ENCODE data around the gene NEK9. TPM values are rescaled to one million over a fixed set of nuclear protein-coding genes. Genes with fewer than 3 reads are reported as not detected.

NEK9 gene
- total RNA-seq, 1 donor from 2014 or later = 68.8 TPM

DNA sequence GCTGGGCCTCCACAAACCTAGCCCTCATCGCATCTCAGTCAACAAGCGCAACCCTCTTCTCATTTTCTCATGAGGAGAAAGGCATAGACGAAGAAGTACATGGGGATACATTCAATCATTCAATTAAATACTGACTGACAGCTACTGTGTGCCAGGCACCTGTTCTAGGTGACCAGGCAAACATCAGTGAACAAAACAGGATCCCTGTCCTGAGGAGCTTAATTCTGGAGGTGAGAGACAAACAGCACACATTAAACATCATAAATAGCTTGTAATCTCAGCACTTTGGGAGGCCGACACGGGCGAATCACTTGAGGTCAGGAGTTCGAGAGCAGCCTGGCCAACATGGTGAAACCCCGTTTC is 62.7 kb downstream of the NEK9 start:
- Mint-ChIP-seq H3K4me3 (peak overlapping the region; percentile 100), H3K36me3 (ENCODE audit: low read depth) (peaks cover 23% of the 10 kb centered on the region), H3K27me3 (no peaks in the 10 kb centered on the region), H3K9me3 (no peaks in the 10 kb centered on the region), H3K4me1 (peaks cover 33% of the 10 kb centered on the region), H3K27ac (peak overlapping the region; percentile 97)
- DNase-seq = no peak
- intact Hi-C loops (cut with micrococcal nuclease) = loop anchor here (2.0 to 10.0 kb wide), 2 partner anchors 63 to 199 kb away; partner anchors contain the start of gene NEK9

DNA sequence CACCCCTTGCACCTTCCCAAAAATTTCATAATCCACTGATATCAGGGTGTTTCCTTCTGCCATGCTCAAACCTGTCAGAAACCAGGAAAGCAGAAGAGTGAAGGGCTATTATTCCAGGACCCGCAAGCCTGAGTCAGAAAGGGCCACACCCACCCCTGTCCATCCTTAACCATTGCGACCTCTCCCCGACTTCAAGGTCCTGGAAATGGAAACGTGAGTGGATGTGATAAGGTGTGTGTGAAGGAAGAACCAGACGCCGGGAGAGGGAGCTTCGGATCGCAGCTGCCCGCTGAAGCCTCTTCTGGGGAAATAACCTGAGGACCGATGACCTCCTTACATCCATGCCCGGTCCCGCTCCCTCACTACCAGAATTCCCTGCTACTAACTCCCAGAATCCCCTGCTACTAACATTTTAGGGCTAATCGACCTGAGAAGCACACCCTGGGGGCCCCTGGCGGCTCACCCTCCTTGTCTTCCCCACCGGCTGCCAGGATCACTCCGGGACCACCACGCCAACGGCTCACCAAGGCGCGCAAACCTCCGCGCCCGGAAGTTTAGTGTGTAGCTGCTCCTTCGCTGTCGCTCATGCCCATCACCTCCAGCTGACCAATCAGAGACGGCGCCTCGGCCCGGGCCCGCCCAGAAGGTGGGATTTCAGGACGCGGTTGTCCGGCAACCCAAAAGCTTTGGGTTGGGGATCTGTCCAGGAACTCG is 63.2 kb downstream of the NEK9 start, which contains the start of gene ACYP1:
TSS of gene ACYP1 (minus strand) at position 534 of the 714 bp plus-strand sequence. CDS start at position 63, 471 bp downstream.
- DNase-seq = peak; percentile 98
- Mint-ChIP-seq H3K4me1 (peaks cover 33% of the 10 kb centered on the region), H3K9me3 (no peaks in the 10 kb centered on the region), H3K4me3 (peak within 1 kb of the TSS; percentile 100), H3K36me3 (ENCODE audit: low read depth) (peaks cover 25% of the 10 kb centered on the region), H3K27me3 (no peaks in the 10 kb centered on the region), H3K27ac (peak within 1 kb of the TSS; percentile 97)
- intact Hi-C loops (cut with micrococcal nuclease) = loop anchor here (2.0 to 10.0 kb wide), 2 partner anchors 63 to 199 kb away; partner anchors contain the start of gene NEK9

DNA sequence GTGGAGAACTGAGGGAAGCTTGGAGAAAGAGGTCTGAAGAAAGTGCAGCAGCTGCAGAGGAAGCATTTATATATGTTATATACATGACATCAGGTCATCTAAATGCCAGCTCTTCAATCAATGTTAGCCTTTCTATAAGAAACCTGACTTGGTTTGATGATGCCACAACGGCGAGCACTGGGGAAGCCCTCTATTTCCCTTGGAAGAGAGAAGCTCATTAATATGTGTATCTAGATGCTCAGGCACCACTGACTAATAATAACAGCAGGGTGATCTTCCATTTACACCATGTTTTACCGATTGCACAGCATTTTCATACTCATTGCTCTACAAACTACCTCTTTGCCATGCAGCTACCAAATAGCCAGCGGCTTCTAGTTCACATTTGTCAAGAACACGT is 63.8 kb downstream of the NEK9 start:
- peaks cover 33% of the 10 kb centered on the region for H3K4me1 Mint-ChIP-seq
- peak overlapping the region; percentile 100 for H3K4me3 Mint-ChIP-seq
- intact Hi-C loops (cut with micrococcal nuclease) = loop anchor here (10.0 kb wide), 1 partner anchor 198 kb away; no protein-coding TSS in a partner anchor
- H3K9me3 Mint-ChIP-seq = no peaks in the 10 kb centered on the region
- DNase-seq = peak; percentile 63
- H3K27me3 Mint-ChIP-seq = no peaks in the 10 kb centered on the region
- peak overlapping the region; percentile 97 for H3K27ac Mint-ChIP-seq
- H3K36me3 Mint-ChIP-seq (ENCODE audit: low read depth) = peaks cover 29% of the 10 kb centered on the region

DNA sequence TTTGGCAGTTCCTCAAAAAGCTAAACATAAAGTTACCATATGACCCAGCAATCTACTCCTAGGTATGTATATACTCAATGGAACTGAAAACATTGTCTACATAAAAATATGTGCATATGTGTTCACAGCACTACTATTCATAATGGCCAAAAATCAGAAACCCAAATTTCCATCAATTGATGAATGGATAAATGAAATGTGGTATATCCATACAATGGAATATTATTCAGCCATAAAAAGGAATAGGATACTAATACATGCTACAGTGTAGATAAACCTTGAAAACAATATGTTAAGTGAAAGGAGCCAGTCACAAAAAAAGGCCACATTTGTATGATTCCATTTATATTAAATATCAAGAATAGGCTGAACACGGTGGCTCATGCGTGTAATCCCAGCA is 66.4 kb downstream of the NEK9 start:
- Mint-ChIP-seq H3K27me3 (no peaks in the 10 kb centered on the region), H3K9me3 (no peaks in the 10 kb centered on the region)

DNA sequence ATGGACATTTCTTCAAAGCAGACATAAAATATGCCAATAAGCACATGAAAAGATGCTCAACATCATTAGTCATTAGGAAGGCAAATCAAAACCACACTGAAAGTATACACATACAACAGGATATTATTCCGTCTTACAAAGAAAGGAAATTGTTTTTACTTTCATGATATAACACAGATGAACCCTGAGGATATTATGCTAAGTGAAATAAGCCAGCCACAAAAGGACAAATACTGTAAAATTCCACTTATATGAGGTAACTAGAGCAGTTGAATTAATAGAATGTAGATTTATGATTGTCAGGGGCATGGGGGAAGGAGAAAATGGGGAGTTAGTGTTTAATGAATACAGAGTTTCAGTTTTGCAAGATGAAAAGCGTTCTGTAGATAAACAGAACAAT is 67.2 kb downstream of the NEK9 start:
- Mint-ChIP-seq H3K27ac (no peak overlapping the region), H3K4me1 (peaks cover 38% of the 10 kb centered on the region), H3K36me3 (ENCODE audit: low read depth) (peaks cover 43% of the 10 kb centered on the region), H3K27me3 (no peaks in the 10 kb centered on the region), H3K9me3 (no peaks in the 10 kb centered on the region), H3K4me3 (no peak overlapping the region)
- intact Hi-C loops (cut with micrococcal nuclease) = loop anchor here (10.0 kb wide), 1 partner anchor 195 kb away; no protein-coding TSS in a partner anchor
- DNase-seq = no peak

More for the DNA sequence above, 66.4 kb downstream of the NEK9 start:
- no peak for DNase-seq
- peaks cover 37% of the 10 kb centered on the region for H3K4me1 Mint-ChIP-seq
- peaks cover 41% of the 10 kb centered on the region for H3K36me3 Mint-ChIP-seq (ENCODE audit: low read depth)
- no peak overlapping the region for H3K27ac Mint-ChIP-seq
- H3K4me3 Mint-ChIP-seq = no peak overlapping the region
- intact Hi-C loops (cut with micrococcal nuclease) = loop anchor here (10.0 kb wide), 1 partner anchor 196 kb away; no protein-coding TSS in a partner anchor

DNA sequence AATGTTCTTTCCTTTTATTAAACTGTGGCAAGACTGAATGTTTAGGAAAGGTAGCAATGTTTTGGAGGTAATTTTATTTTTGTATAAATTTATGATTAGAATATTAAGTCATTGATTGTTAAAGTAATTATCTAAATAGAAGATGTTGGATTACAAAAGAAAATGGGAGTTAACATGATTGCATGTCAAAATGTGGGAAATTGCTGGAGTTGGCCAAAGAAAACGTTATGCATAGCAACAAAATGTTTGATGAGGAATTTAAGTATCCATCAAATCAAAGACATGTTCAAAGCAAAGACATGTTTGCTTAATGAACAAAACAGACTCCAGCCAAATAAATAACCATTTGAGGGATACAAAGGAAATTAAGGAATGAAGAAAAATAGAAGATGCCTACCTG is 72.4 kb downstream of the NEK9 start:
- H3K4me1 Mint-ChIP-seq = peaks cover 41% of the 10 kb centered on the region
- H3K4me3 Mint-ChIP-seq = no peak overlapping the region
- H3K27me3 Mint-ChIP-seq = no peaks in the 10 kb centered on the region
- no peak for DNase-seq
- intact Hi-C loops (cut with micrococcal nuclease) = no loop called here
- H3K27ac Mint-ChIP-seq = no peak overlapping the region
- no peaks in the 10 kb centered on the region for H3K9me3 Mint-ChIP-seq
- H3K36me3 Mint-ChIP-seq (ENCODE audit: low read depth) = peaks cover 43% of the 10 kb centered on the region

DNA sequence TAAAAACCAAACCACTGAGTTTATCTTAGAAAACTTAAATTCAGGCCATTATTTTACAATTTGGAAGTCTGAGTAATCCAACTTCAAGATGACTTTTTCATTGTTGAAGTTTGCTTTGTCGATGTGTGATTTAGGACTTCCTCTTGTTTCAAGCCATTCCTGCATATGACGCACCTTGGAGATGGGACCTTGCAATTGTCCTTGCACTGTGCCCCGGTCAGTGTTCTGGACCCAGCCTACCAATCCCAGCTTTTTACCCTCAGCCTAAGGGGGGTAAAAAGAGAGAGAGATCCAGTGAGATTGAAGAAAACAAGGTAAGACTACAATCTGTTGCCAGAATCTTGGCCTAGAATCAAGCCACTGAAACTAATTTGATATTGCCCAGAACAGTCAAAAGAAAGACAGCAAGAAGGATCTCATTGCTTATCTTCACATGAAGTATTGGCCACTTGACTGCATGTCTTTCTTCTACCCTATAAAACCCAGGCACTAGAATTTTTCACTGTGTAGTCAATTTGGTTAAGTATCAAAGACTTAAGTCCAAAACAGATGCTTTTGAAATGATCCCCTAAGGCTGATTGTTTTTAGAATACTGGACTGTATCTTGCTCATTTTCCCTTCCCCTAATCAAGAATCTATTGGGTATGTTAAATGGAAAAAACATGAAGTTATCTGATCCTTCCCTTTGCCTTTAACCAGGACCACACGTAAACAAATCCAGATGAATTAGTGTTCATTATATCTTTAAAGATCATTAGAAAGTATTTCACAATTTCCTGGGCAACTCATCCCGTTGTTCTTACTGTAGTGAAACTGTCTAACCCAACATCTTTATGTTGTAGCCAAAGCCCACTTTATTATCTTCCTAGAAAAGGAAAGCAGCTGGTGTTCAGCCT is 73.2 kb downstream of the NEK9 start:
- H3K4me1 Mint-ChIP-seq = peaks cover 41% of the 10 kb centered on the region
- peaks cover 43% of the 10 kb centered on the region for H3K36me3 Mint-ChIP-seq (ENCODE audit: low read depth)
- H3K4me3 Mint-ChIP-seq = no peak overlapping the region
- peak overlapping the region; percentile 71 for H3K27ac Mint-ChIP-seq
- no peak for DNase-seq
- H3K27me3 Mint-ChIP-seq = no peaks in the 10 kb centered on the region
- H3K9me3 Mint-ChIP-seq = no peaks in the 10 kb centered on the region
- intact Hi-C loops (cut with micrococcal nuclease) = no loop called here

DNA sequence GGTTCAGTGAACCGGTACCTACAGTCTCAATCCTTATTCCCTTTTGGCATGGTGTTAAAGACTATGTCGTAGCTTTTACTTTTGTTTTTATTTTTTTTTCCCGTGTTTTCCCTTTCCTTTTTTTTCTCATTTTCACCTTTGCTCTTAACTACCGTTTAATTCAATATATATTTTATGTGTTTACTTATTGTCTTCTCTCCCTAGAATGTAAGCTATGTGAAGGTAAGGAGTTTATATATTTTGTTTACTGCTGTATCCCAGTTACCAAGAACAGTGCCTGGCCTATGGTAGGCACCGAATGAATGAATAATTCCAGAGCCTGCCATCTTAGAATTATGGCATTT is 75.3 kb downstream of the NEK9 start:
- peak overlapping the region; percentile 97 for H3K27ac Mint-ChIP-seq
- intact Hi-C loops (cut with micrococcal nuclease) = loop anchor here (2.0 kb wide), 1 partner anchor 17 kb away; the partner anchor contains the start of gene ZC2HC1C
- H3K4me1 Mint-ChIP-seq = peaks cover 58% of the 10 kb centered on the region
- no peaks in the 10 kb centered on the region for H3K9me3 Mint-ChIP-seq
- DNase-seq = no peak
- peak overlapping the region; percentile 92 for H3K4me3 Mint-ChIP-seq
- H3K27me3 Mint-ChIP-seq = no peaks in the 10 kb centered on the region
- peaks cover 51% of the 10 kb centered on the region for H3K36me3 Mint-ChIP-seq (ENCODE audit: low read depth)

DNA sequence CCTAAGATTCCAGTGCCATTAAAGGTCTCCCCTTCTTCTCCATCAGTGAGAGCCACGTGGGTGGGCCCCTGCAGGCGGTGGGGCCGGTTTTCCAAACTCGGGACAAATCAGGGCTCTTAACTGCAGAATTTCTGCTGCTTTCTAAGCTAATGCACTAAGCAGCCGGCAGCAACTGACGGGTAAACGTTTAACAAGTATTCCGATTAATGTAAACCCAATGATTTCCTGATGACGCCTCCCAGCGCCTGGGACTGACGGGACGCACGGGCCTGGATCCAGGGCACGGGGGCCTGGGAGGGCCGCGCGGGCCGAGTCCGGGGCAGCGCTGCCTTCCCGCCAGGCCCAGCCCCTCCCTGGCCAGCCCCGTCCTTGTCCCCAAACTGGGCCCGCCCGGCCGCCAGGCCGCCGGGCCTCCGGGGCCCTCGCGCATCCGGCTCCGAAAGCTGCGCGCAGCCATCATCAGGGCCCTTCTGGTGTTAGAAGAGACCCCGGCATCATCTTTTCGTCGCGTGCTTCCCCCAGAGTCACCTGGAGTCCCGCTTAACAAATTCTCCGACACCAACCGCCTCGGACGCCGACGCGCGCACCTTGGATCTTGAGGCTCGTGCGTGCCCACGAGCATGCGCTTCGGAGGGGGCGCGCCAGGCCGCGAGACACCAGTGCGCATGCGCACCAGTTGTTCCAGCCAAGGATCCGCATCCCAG is 75.8 kb downstream of the NEK9 start, which contains the start of gene MLH3:
TSS of gene MLH3 (minus strand) at position 616 of the 704 bp plus-strand sequence. CDS start 1,812 bp downstream, outside the sequence.
- Mint-ChIP-seq H3K9me3 (no peaks in the 10 kb centered on the region), H3K4me3 (peak within 1 kb of the TSS; percentile 92), H3K36me3 (ENCODE audit: low read depth) (peaks cover 53% of the 10 kb centered on the region), H3K4me1 (peaks cover 60% of the 10 kb centered on the region), H3K27me3 (no peaks in the 10 kb centered on the region), H3K27ac (peak within 1 kb of the TSS; percentile 97)
- intact Hi-C loops (cut with micrococcal nuclease) = loop anchor here (2.0 kb wide), 1 partner anchor 18 kb away; the partner anchor contains the start of gene ZC2HC1C
- peak; percentile 94 for DNase-seq

DNA sequence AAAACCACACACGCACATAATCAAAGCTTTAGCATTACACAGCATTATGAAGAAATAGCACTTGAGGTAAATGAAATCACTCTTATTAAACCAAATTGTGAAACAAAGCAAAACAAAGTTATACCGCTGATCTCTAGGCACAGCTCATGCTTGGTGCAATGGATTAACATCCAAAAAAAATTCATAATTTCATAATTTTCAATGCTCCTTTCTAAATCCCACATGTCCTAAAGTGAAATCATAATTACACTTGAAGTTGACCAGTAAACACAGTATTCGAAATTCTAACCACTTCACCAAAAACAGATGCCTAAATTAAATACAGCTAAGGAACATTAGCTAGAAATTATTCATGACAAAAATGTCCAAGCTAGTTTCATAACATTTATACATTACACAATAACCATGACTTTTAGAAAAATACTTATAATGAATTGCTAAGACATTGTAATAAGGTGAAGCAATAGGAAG is 77.1 kb downstream of the NEK9 start:
- H3K9me3 Mint-ChIP-seq = no peaks in the 10 kb centered on the region
- peak overlapping the region; percentile 27 for H3K27ac Mint-ChIP-seq
- intact Hi-C loops (cut with micrococcal nuclease) = loop anchor here (2.0 to 5.0 kb wide), 2 partner anchors 19 to 37 kb away; partner anchors contain the start of gene ZC2HC1C
- peak overlapping the region; percentile 92 for H3K4me3 Mint-ChIP-seq
- peaks cover 64% of the 10 kb centered on the region for H3K4me1 Mint-ChIP-seq
- DNase-seq = no peak
- no peaks in the 10 kb centered on the region for H3K27me3 Mint-ChIP-seq
- peaks cover 49% of the 10 kb centered on the region for H3K36me3 Mint-ChIP-seq (ENCODE audit: low read depth)

DNA sequence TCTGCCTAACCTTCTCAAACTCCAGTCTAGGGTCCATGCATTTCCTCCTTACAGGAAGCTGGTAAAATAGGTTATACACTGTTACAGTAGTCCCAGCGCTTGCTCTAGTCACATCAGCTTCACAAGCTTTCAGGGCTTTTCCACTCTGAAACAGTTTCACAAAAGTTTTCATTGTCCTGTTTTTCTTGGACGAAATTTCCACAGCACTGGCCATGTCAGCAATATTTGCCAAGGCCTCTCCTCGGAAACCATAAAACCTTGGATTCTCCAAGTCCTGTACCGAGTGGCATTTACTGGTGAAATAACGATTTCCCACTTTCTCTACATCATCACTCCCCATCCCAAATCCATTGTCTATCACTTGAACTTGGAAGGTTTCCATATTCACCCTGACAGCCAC is 77.7 kb downstream of the NEK9 start:
- Mint-ChIP-seq H3K36me3 (ENCODE audit: low read depth) (peaks cover 51% of the 10 kb centered on the region), H3K4me3 (no peak overlapping the region), H3K4me1 (peaks cover 66% of the 10 kb centered on the region), H3K27ac (no peak overlapping the region), H3K27me3 (no peaks in the 10 kb centered on the region), H3K9me3 (no peaks in the 10 kb centered on the region)
- intact Hi-C loops (cut with micrococcal nuclease) = loop anchor here (5.0 kb wide), 1 partner anchor 37 kb away; no protein-coding TSS in a partner anchor
- DNase-seq = no peak

DNA sequence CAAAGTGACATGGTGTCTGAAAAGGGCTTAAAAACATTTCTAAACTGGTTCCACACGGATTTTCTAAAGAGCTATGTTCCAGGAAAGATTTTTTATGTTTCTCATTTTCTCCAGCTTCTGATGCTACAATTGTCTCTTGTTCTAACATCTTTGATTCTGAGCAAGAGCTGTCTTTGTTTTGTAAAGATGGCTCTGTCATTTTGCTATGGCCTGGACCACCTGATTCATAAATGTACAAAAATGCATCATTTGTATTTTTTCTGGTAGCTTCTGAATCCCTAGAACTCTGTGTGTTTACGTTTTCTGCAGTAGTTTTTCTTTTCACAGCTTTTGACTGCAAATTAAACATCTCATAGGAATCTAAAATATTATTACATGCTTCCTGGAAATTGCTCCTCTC is 78.7 kb downstream of the NEK9 start:
- no peaks in the 10 kb centered on the region for H3K27me3 Mint-ChIP-seq
- no peak for DNase-seq

DNA sequence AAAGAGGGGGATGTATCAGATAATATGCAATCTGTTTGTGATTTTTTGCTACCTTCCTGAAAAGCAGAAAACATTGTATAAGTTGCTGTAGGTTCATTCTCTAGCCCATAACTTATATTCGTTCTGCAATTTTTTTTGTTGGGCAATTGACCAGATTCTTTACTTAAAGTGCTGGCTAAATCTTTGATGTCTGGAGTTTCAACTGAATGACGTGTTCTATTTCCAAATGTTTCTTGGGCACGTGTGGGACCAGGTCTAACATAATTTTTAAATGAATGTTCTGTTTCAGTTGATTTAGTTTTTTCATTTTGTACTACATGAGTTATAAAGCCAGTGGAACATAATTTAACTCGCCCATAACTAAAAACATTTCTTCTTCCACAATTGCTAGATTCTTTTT is 79.3 kb downstream of the NEK9 start:
- H3K4me1 Mint-ChIP-seq = peaks cover 52% of the 10 kb centered on the region
- H3K36me3 Mint-ChIP-seq (ENCODE audit: low read depth) = peaks cover 44% of the 10 kb centered on the region
- intact Hi-C loops (cut with micrococcal nuclease) = loop anchor here (5.0 kb wide), 1 partner anchor 35 kb away; no protein-coding TSS in a partner anchor
- no peaks in the 10 kb centered on the region for H3K27me3 Mint-ChIP-seq
- H3K27ac Mint-ChIP-seq = no peak overlapping the region
- DNase-seq = no peak
- H3K4me3 Mint-ChIP-seq = no peak overlapping the region
- no peaks in the 10 kb centered on the region for H3K9me3 Mint-ChIP-seq

More for the DNA sequence above, 78.7 kb downstream of the NEK9 start:
- Mint-ChIP-seq H3K9me3 (no peaks in the 10 kb centered on the region), H3K36me3 (ENCODE audit: low read depth) (peaks cover 50% of the 10 kb centered on the region), H3K4me1 (peaks cover 58% of the 10 kb centered on the region), H3K4me3 (no peak overlapping the region), H3K27ac (no peak overlapping the region)
- intact Hi-C loops (cut with micrococcal nuclease) = loop anchor here (5.0 kb wide), 1 partner anchor 36 kb away; no protein-coding TSS in a partner anchor
